22Rv1 (cell line): ENCODE results near the gene ZFP3.
"Not testable (repeated sequence)": the region's sequence is repeated elsewhere in the genome, so short reads cannot be mapped to it uniquely, and the experiment has no call there.

Experiments
- ZFX ChIP-seq: fragments of 450-650 bp; IDR thresholded peaks from 2 replicates; pipeline ENCODE4 v1.6.1; 2017; ENCODE audit warnings: antibody characterized with exemption, borderline replicate concordance
- TF ChIP-seq, protein P1 (sequence below): fragments of 450-650 bp; IDR thresholded peaks from 2 replicates; pipeline ENCODE4 v1.5.1; 2017; ENCODE audit warnings: mild to moderate bottlenecking

DNA sequence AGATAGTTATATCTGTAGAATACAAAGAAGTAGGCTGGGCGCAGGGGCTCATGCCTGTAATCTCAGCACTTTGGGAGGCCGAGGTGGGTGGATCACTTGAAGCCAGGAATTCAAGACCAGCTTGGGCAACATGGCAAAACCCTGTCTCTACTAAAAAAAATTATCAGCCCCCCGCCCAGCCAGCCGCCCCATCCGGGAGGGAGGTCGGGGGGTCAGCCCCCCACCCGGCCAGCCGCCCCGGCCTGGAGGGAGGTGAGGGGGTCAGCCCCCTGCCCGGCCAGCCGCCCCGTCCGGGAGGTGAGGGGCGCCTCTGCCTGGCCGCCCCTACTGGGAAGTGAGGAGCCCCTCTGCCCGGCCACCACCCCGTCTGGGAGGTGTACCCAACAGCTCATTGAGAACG is 64.6 kb downstream of the ZFP3 start:
- TF ChIP-seq, protein P1, sequence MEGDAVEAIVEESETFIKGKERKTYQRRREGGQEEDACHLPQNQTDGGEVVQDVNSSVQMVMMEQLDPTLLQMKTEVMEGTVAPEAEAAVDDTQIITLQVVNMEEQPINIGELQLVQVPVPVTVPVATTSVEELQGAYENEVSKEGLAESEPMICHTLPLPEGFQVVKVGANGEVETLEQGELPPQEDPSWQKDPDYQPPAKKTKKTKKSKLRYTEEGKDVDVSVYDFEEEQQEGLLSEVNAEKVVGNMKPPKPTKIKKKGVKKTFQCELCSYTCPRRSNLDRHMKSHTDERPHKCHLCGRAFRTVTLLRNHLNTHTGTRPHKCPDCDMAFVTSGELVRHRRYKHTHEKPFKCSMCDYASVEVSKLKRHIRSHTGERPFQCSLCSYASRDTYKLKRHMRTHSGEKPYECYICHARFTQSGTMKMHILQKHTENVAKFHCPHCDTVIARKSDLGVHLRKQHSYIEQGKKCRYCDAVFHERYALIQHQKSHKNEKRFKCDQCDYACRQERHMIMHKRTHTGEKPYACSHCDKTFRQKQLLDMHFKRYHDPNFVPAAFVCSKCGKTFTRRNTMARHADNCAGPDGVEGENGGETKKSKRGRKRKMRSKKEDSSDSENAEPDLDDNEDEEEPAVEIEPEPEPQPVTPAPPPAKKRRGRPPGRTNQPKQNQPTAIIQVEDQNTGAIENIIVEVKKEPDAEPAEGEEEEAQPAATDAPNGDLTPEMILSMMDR = not testable (repeated sequence)
- not testable (repeated sequence) for TF ChIP-seq ZFX
